Pancreas (tissue), 10 donors: Measurements from ENCODE around the gene CSF2RB. TPM values are rescaled to one million over a fixed set of nuclear protein-coding genes. Genes with fewer than 3 reads are reported as not detected.

Source experiments
- ATAC-seq, 4 donors: fragments of 200-7000 bp; cut with Tn5 transposase; one replicate each; pipeline versions ENCODE4 v1.8.0 to v1.9.1; 2020; ENCODE audit warnings: mild to moderate bottlenecking in 4 of 4, moderate library complexity in 4 of 4
- DNase-seq, 6 donors: peaks; one replicate each; pipeline ENCODE4 v3.0.0-alpha.2; 2020
- FAIRE-seq: peaks from 2 replicates; lab custom pipeline; 2012; peaks lifted over from hg19 to GRCh38; lab: Jason Lieb, UNC
- H3K27ac ChIP-seq, 4 donors: fragments of 200-600 bp; sonication (generic); 1 replicate in 3 of 4; 2 replicates in 1 of 4; pipeline versions ENCODE4 v1.5.0 to v1.8.0; 2020
- H3K27me3 ChIP-seq, 4 donors: fragments of 200-600 bp; one replicate each; pipeline ENCODE4 v1.8.0; 2021
- H3K36me3 ChIP-seq, 3 donors: fragments of 200-600 bp; sonication (generic) in 1 of 3; one replicate each; pipeline versions ENCODE4 v1.5.0 to v1.8.0; 2020 to 2021
- H3K4me1 ChIP-seq, 3 donors: fragments of 200-600 bp; one replicate each; pipeline ENCODE4 v1.8.0; 2021
- H3K4me3 ChIP-seq, 4 donors: fragments of 200-600 bp; sonication (generic) in 2 of 4; one replicate each; pipeline versions ENCODE4 v1.5.0 to v1.8.0; 2020 to 2021
- H3K9me3 ChIP-seq, 4 donors: fragments of 200-600 bp; one replicate each; pipeline ENCODE4 v1.8.0; 2021
- WGBS, 2 donors: extraction: QIAGEN DNeasy Blood & Tissue Kit; methylation state at CpG; one replicate each; pipeline ENCODE4 v1.1.7; 2013; 5-methylcytosine and 5-hydroxymethylcytosine counted together
- intact Hi-C, 3 donors: fragments of 100-400 bp; cut with DNase I; formaldehyde crosslinking; loops; one replicate each; pipeline versions ENCODE4 v1.11.1 to v1.14.2; 2022
- polyA plus RNA-seq, 2 donors: library from polyadenylated mRNA; stranded (reverse); fragments of 200-250 nt; gene quantifications; one replicate each; pipeline ENCODE4 v1.2.3, GENCODE V29; 2013
- total RNA-seq, 6 donors: library from RNA; stranded (reverse); fragmentation: NEBNext Ultra II Directional in 4 of 6; extraction: Animal tissue kit (Norgen Biotek cat#: 25700) in 4 of 6; gene quantifications; one replicate each; pipeline versions ENCODE4 v1.2.1 to v1.2.4, GENCODE V29; 2021 to 2023
- TF ChIP-seq, protein P1 (sequence below), 4 donors: fragments of 200-600 bp; sonication (generic) in 3 of 4; IDR thresholded peaks; one replicate each; pipeline versions ENCODE4 v1.5.0 to v1.8.0; 2021; ENCODE audit warnings: antibody characterized with exemption in 4 of 4
- donor health status: healthy with polysubstance abuse.
- donor health status: DM: no; HTN: no; CAD: no; lungs with moderate emphysema.
- donor health status: DM: no; HTN: no; CAD: no.
- donor health status: control.
- donor health status: control.
- donor health status: Bipolar disorder and iron deficiency.
- donor health status: DM: yes; HTN: yes; CAD: no.
- donor health status: DM: no; HTN: no; CAD: no.
- donor health status: DM: no; HTN: no; CAD: no.
- donor health status: DM: yes; HTN: yes; CAD: no.

Gene CSF2RB
- total RNA-seq: 1 to 10 TPM in 4 of 6 donors, under 1 TPM in 2; 0.46 to 4.3 (median 1.8) TPM
- polyA plus RNA-seq: 1 to 10 TPM in 1 of 2 donors, under 1 TPM in 1; 0.87 to 2.6 TPM

DNA sequence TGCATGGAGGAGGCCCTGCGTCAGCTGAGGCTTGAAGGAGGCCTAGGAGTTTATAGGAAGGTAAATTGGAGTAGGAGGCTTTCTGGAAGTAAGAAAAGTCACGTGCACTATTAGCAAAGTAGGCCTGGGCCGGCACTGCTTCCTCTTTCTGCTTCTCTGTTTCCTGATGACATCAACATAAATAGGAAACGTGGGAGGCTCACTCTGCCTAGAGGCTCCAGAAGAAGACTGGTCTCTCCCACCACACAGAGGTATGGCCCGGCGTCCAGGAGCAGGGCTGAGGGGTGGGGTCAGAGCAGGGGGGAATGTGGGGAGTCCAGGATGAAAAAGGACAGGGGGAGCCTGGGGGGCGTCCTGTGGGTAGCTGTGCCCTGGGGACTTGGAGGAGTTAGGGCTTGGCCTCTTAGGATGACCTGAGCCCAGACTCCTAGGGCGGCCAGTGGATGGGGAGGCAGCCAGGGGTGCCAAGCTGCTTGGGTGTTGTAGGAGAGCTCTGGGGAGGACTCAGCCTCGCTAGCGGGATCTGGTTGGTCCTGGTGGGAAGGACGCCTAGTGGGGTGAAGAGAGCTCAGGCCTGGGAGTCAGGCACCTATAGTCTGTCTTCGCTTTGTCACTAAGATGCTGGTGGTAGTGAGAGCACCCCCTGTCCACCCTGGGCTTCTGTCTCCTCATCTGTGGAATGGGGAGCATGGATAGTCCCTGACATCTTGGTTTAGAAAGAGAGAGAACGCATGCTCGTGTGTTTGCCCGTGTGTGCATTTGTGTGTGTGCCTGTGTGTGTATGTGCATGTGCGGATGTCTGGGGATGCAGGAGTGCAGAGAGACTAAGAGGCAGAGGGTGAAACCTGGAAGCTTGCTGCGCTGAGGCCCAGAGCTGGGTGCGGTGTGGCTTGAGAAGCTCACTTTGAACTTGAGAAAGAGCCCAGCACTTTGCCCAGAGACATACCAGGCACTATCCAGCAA lies at the start of gene CSF2RB:
CSF2RB (plus strand) TSS at position 202 of the 963 bp plus-strand sequence. CDS start 8,580 bp downstream, outside the sequence.
- ATAC-seq (peak in 3 of 4 donors; percentile 18 to 86 (median 77)), FAIRE-seq (no peak), DNase-seq (peak in 1 of 6 donors; percentile 42)
- 67 to 69% methylated on average over 18 of the region's 18 CpGs for WGBS, 2 donors
- Histone ChIP-seq H3K4me1 (no peaks in the 10 kb centered on the region), H3K9me3 (no peaks in the 10 kb centered on the region), H3K4me3 (peak within 1 kb of the TSS in 1 of 4 donors; percentile 27), H3K27me3 (peaks cover 0 to 4% (median 0%) of the 10 kb centered on the region in 4 donors), H3K36me3 (no peaks in the 10 kb centered on the region), H3K27ac (peak within 1 kb of the TSS in 2 of 4 donors; percentile 5 to 12)
- intact Hi-C loops: no loop called here
- TF ChIP-seq, protein P1, sequence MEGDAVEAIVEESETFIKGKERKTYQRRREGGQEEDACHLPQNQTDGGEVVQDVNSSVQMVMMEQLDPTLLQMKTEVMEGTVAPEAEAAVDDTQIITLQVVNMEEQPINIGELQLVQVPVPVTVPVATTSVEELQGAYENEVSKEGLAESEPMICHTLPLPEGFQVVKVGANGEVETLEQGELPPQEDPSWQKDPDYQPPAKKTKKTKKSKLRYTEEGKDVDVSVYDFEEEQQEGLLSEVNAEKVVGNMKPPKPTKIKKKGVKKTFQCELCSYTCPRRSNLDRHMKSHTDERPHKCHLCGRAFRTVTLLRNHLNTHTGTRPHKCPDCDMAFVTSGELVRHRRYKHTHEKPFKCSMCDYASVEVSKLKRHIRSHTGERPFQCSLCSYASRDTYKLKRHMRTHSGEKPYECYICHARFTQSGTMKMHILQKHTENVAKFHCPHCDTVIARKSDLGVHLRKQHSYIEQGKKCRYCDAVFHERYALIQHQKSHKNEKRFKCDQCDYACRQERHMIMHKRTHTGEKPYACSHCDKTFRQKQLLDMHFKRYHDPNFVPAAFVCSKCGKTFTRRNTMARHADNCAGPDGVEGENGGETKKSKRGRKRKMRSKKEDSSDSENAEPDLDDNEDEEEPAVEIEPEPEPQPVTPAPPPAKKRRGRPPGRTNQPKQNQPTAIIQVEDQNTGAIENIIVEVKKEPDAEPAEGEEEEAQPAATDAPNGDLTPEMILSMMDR (IDR thresholded peaks at IDR 0.05): no peak

GRCh38 chr22:36863979-36864378 lies 49.4 kb upstream of the CSF2RB start:
- Histone ChIP-seq H3K4me1 (peaks cover 0 to 2% (median 0%) of the 10 kb centered on the region in 3 donors), H3K27ac (no peak overlapping the region), H3K9me3 (no peaks in the 10 kb centered on the region), H3K27me3 (no peaks in the 10 kb centered on the region), H3K4me3 (no peak overlapping the region), H3K36me3 (no peaks in the 10 kb centered on the region)
- no peak for FAIRE-seq
- TF ChIP-seq, protein P1 (IDR thresholded peaks at IDR 0.05): no peak
- 74 to 83% methylated on average over 6 of the region's 6 CpGs for WGBS, 2 donors
- intact Hi-C loops: no loop called here
- DNase-seq: no peak
- ATAC-seq: no peak

- 69 to 76% methylated on average over 14 of the region's 14 CpGs for WGBS, 2 donors
- Histone ChIP-seq H3K4me3 (no peak overlapping the region), H3K4me1 (peaks cover 0 to 2% (median 0%) of the 10 kb centered on the region in 3 donors), H3K27ac (no peak overlapping the region), H3K9me3 (no peaks in the 10 kb centered on the region), H3K27me3 (no peaks in the 10 kb centered on the region), H3K36me3 (no peaks in the 10 kb centered on the region)
- DNase-seq (no peak), ATAC-seq (no peak), FAIRE-seq (no peak)
- intact Hi-C loops: no loop called here
- TF ChIP-seq, protein P1 (IDR thresholded peaks at IDR 0.05): no peak
Measured at GRCh38 chr22:36864454-36865215, 48.8 kb upstream of the CSF2RB start.

- no peak for ATAC-seq
- H3K36me3 ChIP-seq: no peaks in the 10 kb centered on the region
- intact Hi-C loops: no loop called here
- no peak overlapping the region for H3K27ac ChIP-seq
- TF ChIP-seq, protein P1 (IDR thresholded peaks at IDR 0.05): no peak
- DNase-seq: no peak
- peaks cover 0 to 2% (median 0%) of the 10 kb centered on the region in 3 donors for H3K4me1 ChIP-seq
- H3K27me3 ChIP-seq: no peaks in the 10 kb centered on the region
- H3K9me3 ChIP-seq: no peaks in the 10 kb centered on the region
- WGBS, 2 donors: 13 to 14% methylated on average over 13 of the region's 13 CpGs
- FAIRE-seq: no peak
- no peak overlapping the region for H3K4me3 ChIP-seq
Measured at GRCh38 chr22:36865346-36865745, 48.1 kb upstream of the CSF2RB start.
